Sigmoid colon (tissue), 7 donors: Measurements from ENCODE around the gene ARL14. TPM values are rescaled to one million over a fixed set of nuclear protein-coding genes. Genes with fewer than 3 reads are reported as not detected.

Experiments used
- DNase-seq: peaks from one replicate; pipeline ENCODE4 v3.0.0-alpha.2; 2019
- H3K27ac ChIP-seq, 4 donors: fragments of 200-600 bp; sonication (generic); one replicate each; pipeline ENCODE4 v1.5.1; 2016 to 2019; ENCODE audit warnings: mild to moderate bottlenecking in 1 of 4
- H3K27me3 ChIP-seq, 3 donors: fragments of 200-600 bp; sonication (generic); one replicate each; pipeline ENCODE4 v1.5.1; 2019; ENCODE audit warnings: mild to moderate bottlenecking in 1 of 3
- H3K36me3 ChIP-seq, 4 donors: fragments of 200-600 bp; sonication (generic); one replicate each; pipeline ENCODE4 v1.5.1; 2016 to 2019
- H3K4me1 ChIP-seq, 4 donors: fragments of 200-600 bp; sonication (generic); one replicate each; pipeline ENCODE4 v1.5.1; 2017 to 2019
- H3K4me3 ChIP-seq, 4 donors: fragments of 200-600 bp; sonication (generic); one replicate each; pipeline ENCODE4 v1.5.1; 2017 to 2019; ENCODE audit warnings: mild to moderate bottlenecking in 2 of 4, moderate library complexity in 1 of 4
- H3K9me3 ChIP-seq, 4 donors: fragments of 200-600 bp in 3 of 4; sonication (generic) in 3 of 4; one replicate each; pipeline versions ENCODE4 v1.5.1 to v1.6.1; 2013 to 2019
- EP300 ChIP-seq, 4 donors: sonication (generic); formaldehyde crosslinking; IDR thresholded peaks; one replicate each; pipeline ENCODE4 v1.6.1; 2017; ENCODE audit warnings: antibody characterized with exemption in 4 of 4
- POLR2A ChIP-seq, 2 donors: fragments of 450-650 bp; IDR thresholded peaks; one replicate each; pipeline ENCODE4 v1.6.1; 2016; ENCODE audit warnings: antibody characterized with exemption in 2 of 2, mild to moderate bottlenecking in 2 of 2, moderate library complexity in 2 of 2
- POLR2AphosphoS5 ChIP-seq, 4 donors: sonication (generic); formaldehyde crosslinking; IDR thresholded peaks; one replicate each; pipeline ENCODE4 v1.6.1; 2017; ENCODE audit warnings: antibody characterized with exemption in 4 of 4
- WGBS, 2 donors: extraction: QIAGEN DNeasy Blood & Tissue Kit; methylation state at CpG; one replicate each; pipeline ENCODE4 v1.1.7; 2013; 5-methylcytosine and 5-hydroxymethylcytosine counted together
- intact Hi-C: fragments of 100-400 bp; cut with DNase I; formaldehyde crosslinking; loops from one replicate; pipeline ENCODE4 v1.15.1; 2023
- polyA plus RNA-seq, 3 donors: library from polyadenylated mRNA; stranded (reverse); fragments of 200-250 nt; gene quantifications; one replicate each; pipeline ENCODE4 v1.2.3, GENCODE V29; 2013
- total RNA-seq, 4 donors: library from RNA; depleted of rRNA; stranded (reverse); fragments of >200 nt; gene quantifications; one replicate each; pipeline ENCODE4 v1.1.0, GENCODE V29; 2016
- TF ChIP-seq, protein P1 (sequence below), 4 experiments: fragments of 450-650 bp in 3 of 4; fragments of 200-600 bp in 1 of 4; IDR thresholded peaks; one replicate each; pipeline ENCODE4 v1.5.1; 2016 to 2019; ENCODE audit warnings: antibody characterized with exemption in 4 of 4, mild to moderate bottlenecking in 3 of 4, moderate library complexity in 2 of 4
- donor health status: healthy with polysubstance abuse.
- donor health status: Bipolar disorder and iron deficiency.
- donor health status: healthy.

The ARL14 gene
- total and polyA plus RNA-seq, 7 donors, result 23.3 to 144 (median 109) TPM; not detected in 4

DNA sequence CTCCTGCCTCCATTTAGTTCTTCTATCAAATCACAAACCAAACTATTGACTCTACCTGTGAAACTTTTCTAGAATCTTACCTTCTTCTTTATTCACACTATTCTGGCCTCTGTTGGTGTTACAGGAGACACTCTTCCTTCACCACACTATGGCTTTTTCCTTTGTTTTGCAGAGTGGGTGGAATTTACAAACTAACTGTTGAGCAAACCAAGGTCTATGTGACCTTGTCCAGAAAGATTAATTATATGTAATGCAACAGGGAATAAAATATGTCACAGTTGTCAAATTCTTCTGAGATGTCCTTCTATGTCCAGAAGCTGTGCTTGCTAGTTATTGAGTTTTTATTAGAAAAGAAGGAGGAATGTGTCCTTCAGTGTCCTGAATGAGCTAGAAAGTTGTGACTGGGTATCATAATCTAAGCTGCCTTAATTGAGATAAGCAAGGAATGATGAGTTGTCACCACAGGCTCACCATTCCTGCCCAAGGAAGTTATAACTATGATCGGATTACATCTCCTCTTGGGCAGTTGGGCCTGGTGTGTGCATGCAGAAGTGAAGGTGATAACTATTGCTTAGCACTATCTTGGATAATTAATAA lies 21.7 kb downstream of the ARL14 start:
- Histone ChIP-seq H3K27me3 (no peaks in the 10 kb centered on the region), H3K4me1 (no peaks in the 10 kb centered on the region), H3K9me3 (no peaks in the 10 kb centered on the region), H3K4me3 (no peak overlapping the region), H3K36me3 (no peaks in the 10 kb centered on the region), H3K27ac (no peak overlapping the region)
- WGBS, 2 donors, result 94 to 99% methylated on average over 1 of the region's 1 CpG
- DNase-seq, result no peak
- no peak for TF ChIP-seq EP300 (IDR thresholded peaks at IDR 0.05)
- intact Hi-C loops, result no loop called here

DNA sequence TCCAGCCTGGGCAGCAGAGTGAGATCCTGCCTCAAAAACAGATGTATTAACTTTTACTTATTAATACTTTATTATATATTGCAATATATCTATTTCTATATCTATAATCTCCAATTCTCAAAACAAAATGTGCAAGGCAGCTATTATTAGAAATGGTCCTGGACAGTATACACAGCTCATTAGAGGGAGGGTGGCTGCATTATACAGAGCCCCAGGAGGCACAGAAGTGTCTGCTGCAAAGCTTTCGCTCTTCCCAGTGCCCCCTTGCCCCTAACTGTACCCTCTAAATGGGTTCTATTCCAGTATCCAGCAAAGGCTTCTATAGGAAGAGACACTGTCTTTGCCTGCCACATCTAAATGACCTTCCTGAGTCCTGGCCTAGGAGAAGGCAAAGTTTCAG lies 24.5 kb downstream of the ARL14 start:
- no peaks in the 10 kb centered on the region for H3K9me3 ChIP-seq
- DNase-seq, result no peak

DNA sequence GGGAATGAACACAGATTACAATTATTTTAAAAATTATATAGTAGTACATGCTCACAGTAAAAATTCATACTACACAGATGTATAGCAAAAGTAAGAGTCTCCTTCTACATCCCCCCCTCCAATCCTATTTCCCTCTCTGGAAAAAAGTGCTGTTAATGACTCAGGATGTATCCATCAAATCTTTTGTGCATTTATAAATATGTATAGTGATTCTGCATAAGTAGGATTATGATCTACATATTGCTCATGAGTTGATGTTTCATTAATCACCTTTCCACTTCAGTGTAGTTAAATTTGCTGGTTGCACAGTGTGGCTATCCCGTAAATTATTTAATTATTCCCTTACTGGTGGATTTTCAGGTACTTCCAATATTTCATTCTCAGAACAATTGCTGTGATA lies 25.3 kb downstream of the ARL14 start:
- no peaks in the 10 kb centered on the region for H3K4me1 ChIP-seq
- 97 to 98% methylated on average over 1 of the region's 1 CpG for WGBS, 2 donors
- DNase-seq, result no peak
- H3K36me3 ChIP-seq, result no peaks in the 10 kb centered on the region
- no peaks in the 10 kb centered on the region for H3K9me3 ChIP-seq
- no peak overlapping the region for H3K4me3 ChIP-seq
- H3K27me3 ChIP-seq, result no peaks in the 10 kb centered on the region
- H3K27ac ChIP-seq, result no peak overlapping the region
- intact Hi-C loops, result loop anchor here (10.0 kb wide), 1 partner anchor 513 kb away; no protein-coding TSS in a partner anchor
- TF ChIP-seq EP300 (IDR thresholded peaks at IDR 0.05), result no peak
- TF ChIP-seq, protein P1, sequence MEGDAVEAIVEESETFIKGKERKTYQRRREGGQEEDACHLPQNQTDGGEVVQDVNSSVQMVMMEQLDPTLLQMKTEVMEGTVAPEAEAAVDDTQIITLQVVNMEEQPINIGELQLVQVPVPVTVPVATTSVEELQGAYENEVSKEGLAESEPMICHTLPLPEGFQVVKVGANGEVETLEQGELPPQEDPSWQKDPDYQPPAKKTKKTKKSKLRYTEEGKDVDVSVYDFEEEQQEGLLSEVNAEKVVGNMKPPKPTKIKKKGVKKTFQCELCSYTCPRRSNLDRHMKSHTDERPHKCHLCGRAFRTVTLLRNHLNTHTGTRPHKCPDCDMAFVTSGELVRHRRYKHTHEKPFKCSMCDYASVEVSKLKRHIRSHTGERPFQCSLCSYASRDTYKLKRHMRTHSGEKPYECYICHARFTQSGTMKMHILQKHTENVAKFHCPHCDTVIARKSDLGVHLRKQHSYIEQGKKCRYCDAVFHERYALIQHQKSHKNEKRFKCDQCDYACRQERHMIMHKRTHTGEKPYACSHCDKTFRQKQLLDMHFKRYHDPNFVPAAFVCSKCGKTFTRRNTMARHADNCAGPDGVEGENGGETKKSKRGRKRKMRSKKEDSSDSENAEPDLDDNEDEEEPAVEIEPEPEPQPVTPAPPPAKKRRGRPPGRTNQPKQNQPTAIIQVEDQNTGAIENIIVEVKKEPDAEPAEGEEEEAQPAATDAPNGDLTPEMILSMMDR (IDR thresholded peaks at IDR 0.05), result no peak

More for the DNA sequence above, 24.5 kb downstream of the ARL14 start:
- TF ChIP-seq POLR2A (IDR thresholded peaks at IDR 0.05) (no peak), EP300 (IDR thresholded peaks at IDR 0.05) (no peak), POLR2AphosphoS5 (IDR thresholded peaks at IDR 0.05) (no peak)
- Histone ChIP-seq H3K27ac (no peak overlapping the region), H3K4me1 (no peaks in the 10 kb centered on the region), H3K4me3 (no peak overlapping the region), H3K27me3 (no peaks in the 10 kb centered on the region), H3K36me3 (no peaks in the 10 kb centered on the region)
- intact Hi-C loops, result loop anchor here (10.0 kb wide), 1 partner anchor 513 kb away; no protein-coding TSS in a partner anchor
- 87 to 88% methylated on average over 1 of the region's 1 CpG for WGBS, 2 donors

DNA sequence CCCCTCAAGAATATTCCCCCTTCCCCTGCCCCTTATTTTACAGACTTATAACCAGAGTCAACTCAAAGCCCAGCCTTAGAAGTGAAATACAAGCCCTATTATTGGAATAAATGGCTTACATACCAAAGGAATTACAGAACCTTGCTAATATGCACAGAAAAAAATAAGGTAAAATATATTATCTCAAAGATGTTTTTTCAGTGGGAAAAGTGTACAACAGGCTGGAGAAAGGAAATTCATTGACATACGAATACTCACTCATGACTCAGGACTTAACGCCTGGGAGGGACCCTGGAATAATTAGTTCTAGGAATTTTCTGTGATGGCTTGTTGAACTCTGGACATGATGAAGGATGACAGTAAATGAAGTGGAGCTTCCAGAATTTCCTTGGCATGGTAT lies 27.0 kb downstream of the ARL14 start:
- 87 to 92% methylated on average over 2 of the region's 2 CpGs for WGBS, 2 donors
- Histone ChIP-seq H3K27me3 (no peaks in the 10 kb centered on the region), H3K4me3 (no peak overlapping the region), H3K27ac (no peak overlapping the region), H3K36me3 (no peaks in the 10 kb centered on the region), H3K9me3 (no peaks in the 10 kb centered on the region), H3K4me1 (no peaks in the 10 kb centered on the region)
- TF ChIP-seq EP300 (IDR thresholded peaks at IDR 0.05), result no peak
- TF ChIP-seq, protein P1 (IDR thresholded peaks at IDR 0.05), result no peak
- TF ChIP-seq POLR2A (IDR thresholded peaks at IDR 0.05), result no peak
- no peak for TF ChIP-seq POLR2AphosphoS5 (IDR thresholded peaks at IDR 0.05)
- DNase-seq, result no peak
- intact Hi-C loops, result loop anchor here (10.0 kb wide), 1 partner anchor 511 kb away; no protein-coding TSS in a partner anchor

DNA sequence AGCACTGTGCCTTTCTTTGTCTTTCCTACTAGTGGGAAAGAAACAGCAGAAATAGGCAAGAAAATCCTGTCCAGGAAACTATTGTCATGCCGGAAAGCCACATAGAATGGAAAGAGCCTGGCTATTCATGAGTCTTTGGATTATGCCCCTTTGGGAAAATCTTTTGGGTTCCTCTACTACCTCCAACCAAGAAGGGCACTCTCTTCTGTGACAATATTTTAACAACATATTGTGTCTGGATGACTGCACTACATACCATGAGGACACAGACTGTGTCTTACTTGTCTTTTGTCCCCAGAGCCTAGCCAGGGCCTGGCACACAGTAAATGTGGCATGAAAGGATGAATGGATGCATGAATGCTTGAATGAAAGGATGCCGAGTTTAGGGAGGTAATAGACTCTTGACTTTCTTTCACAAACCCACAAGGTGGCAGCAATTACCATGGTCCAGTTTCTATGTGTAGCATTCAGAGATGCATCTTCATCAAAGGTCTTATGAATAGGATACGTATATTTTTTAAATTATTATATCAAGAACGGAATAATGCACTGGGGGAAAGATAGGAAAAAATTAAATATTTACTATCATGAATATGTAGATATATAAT lies 30.3 kb downstream of the ARL14 start:
- no peaks in the 10 kb centered on the region for H3K9me3 ChIP-seq
- no peaks in the 10 kb centered on the region for H3K27me3 ChIP-seq
- no peak overlapping the region for H3K4me3 ChIP-seq
- 25 to 36% methylated on average over 4 of the region's 4 CpGs for whole genome bisulfite sequencing, 2 donors
- intact Hi-C loops, result loop anchor here (1.0 to 10.0 kb wide), 3 partner anchors 235 to 715 kb away; no protein-coding TSS in a partner anchor
- H3K36me3 ChIP-seq, result no peaks in the 10 kb centered on the region
- no peaks in the 10 kb centered on the region for H3K4me1 ChIP-seq
- no peak overlapping the region for H3K27ac ChIP-seq
- TF ChIP-seq EP300 (IDR thresholded peaks at IDR 0.05), result no peak
- TF ChIP-seq POLR2A (IDR thresholded peaks at IDR 0.05), result no peak
- TF ChIP-seq POLR2AphosphoS5 (IDR thresholded peaks at IDR 0.05), result no peak
- TF ChIP-seq, protein P1 (IDR thresholded peaks at IDR 0.05), result peak; percentile 41 to 70 (median 56)
- no peak for DNase-seq
